GM15510 (cell line): Measurements from ENCODE around the gene RASA2.

Source experiments
- POLR2A ChIP-seq: IDR thresholded peaks from 3 replicates; pipeline ENCODE4 v1.6.1; 2011; ENCODE audit warnings: borderline replicate concordance; ENCODE audit not compliant: insufficient read length; ENCODE audit errors: extremely low read depth

Gene RASA2

GRCh38 chr3:141655801-141656200 is 169.0 kb downstream of the RASA2 start:
- TF ChIP-seq POLR2A = no peak

- TF ChIP-seq POLR2A = no peak
Observed at GRCh38 chr3:141656771-141657170, 169.9 kb downstream of the RASA2 start.

GRCh38 chr3:141657516-141657915 is 170.7 kb downstream of the RASA2 start:
- no peak for TF ChIP-seq POLR2A

- TF ChIP-seq POLR2A = no peak
Observed at GRCh38 chr3:141659821-141660613, 173.2 kb downstream of the RASA2 start.

- TF ChIP-seq POLR2A = no peak
Observed at GRCh38 chr3:141660614-141660947, 173.8 kb downstream of the RASA2 start.

DNA sequence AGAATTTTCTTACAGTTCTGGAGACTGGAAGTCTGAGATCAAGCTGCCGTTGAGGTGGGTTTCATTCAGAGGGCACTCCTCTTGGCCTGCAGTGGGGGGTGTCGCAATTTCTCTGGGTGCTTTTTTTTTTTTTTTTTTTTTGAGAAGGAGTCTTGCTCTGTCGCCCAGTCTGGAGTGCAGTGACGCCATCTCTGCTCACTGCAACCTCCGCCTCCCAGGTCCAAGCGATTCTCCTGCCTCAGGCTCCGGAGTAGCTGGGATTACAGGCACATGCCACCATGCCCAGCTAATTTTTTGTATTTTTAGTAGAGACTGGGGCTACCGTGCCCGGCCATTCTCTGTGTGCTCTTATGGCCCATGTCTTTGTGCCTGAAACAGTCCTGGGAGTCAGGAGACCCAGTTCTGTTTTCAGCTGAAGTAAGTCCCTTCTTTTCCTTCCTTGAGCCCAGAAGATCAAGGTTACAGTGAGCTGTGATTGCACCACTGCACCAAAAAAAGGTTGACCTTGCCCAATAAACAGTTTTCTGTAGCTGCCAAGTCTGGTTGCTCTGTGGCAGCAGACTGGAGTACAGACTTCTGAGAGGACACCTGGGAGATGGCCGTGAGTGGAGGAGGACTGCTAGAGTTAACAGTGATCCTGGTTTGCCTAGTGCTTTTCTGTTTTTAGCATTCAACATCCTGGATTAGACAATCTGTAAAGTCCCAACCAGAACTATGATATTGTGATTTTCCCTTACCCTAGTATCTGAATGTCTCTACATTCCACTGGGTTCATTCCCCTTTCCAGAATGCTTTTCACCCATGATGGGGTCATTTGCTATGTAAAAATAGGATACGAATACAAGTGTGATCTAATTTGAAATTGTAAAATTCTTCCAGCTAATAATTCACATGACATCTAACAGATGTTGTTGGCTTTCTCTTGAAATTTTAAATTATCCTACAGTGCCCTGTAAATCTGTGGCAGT is 174.7 kb downstream of the RASA2 start:
- TF ChIP-seq POLR2A = no peak

- no peak for TF ChIP-seq POLR2A
Observed at GRCh38 chr3:141663993-141664392, 177.2 kb downstream of the RASA2 start.
